Mesendoderm (in vitro differentiated cells): ENCODE results near the gene ADCY9.
"Not testable (repeated sequence)": the region's sequence is repeated elsewhere in the genome, so short reads cannot be mapped to it uniquely, and the experiment has no call there.

Experiments
- DNase-seq: peaks from one replicate; pipeline ENCODE4 v3.0.0; 2013
- H2AK5ac ChIP-seq: 2 replicates; pipeline ENCODE4 v1.6.1; 2013; ENCODE audit warnings: low read length, inconsistent platforms
- H2BK120ac ChIP-seq: 2 replicates; pipeline ENCODE4 v1.6.1; 2013; ENCODE audit warnings: low read depth, mild to moderate bottlenecking, low read length, moderate library complexity, mixed read lengths
- H2BK15ac ChIP-seq: replicated peaks from 2 replicates; pipeline ENCODE4 v1.6.1; 2013; ENCODE audit warnings: low read depth, mild to moderate bottlenecking, moderate library complexity
- H2BK5ac ChIP-seq: 2 replicates; pipeline ENCODE4 v1.6.1; 2013; ENCODE audit warnings: low read length, inconsistent platforms
- H3K18ac ChIP-seq: 2 replicates; pipeline ENCODE4 v1.6.1; 2013; ENCODE audit warnings: mild to moderate bottlenecking, low read length, mixed read lengths
- H3K23ac ChIP-seq: one replicate; pipeline ENCODE4 v1.6.1; 2013; ENCODE audit warnings: low read length
- H3K27ac ChIP-seq: 2 replicates; pipeline ENCODE4 v1.5.1; 2013; ENCODE audit warnings: low read depth, mild to moderate bottlenecking, inconsistent platforms, low read length, moderate library complexity
- H3K27me3 ChIP-seq: 2 replicates; pipeline ENCODE4 v1.6.1; 2013; ENCODE audit warnings: low read length, control low read depth, mild to moderate bottlenecking, inconsistent platforms; ENCODE audit not compliant: insufficient read depth, poor library complexity
- H3K36me3 ChIP-seq: 2 replicates; pipeline ENCODE4 v1.6.1; 2013; ENCODE audit warnings: low read length, inconsistent platforms; ENCODE audit not compliant: control insufficient read depth, insufficient read depth
- H3K4ac ChIP-seq: one replicate; pipeline ENCODE4 v1.6.1; 2013; ENCODE audit warnings: low read depth, mild to moderate bottlenecking, low read length, moderate library complexity
- H3K4me1 ChIP-seq: 2 replicates; pipeline ENCODE4 v1.6.1; 2013; ENCODE audit warnings: low read depth, low read length, inconsistent platforms; ENCODE audit not compliant: control insufficient read depth
- H3K4me2 ChIP-seq: 2 replicates; pipeline ENCODE4 v1.6.1; 2013; ENCODE audit warnings: low read length
- H3K4me3 ChIP-seq: 2 replicates; pipeline ENCODE4 v1.5.1; 2013; ENCODE audit warnings: mild to moderate bottlenecking, low read length
- H3K56ac ChIP-seq: one replicate; pipeline ENCODE4 v1.6.1; 2013; ENCODE audit warnings: low read length
- H3K79me1 ChIP-seq: 2 replicates; pipeline ENCODE4 v1.6.1; 2013; ENCODE audit warnings: low read length, inconsistent platforms
- H3K79me2 ChIP-seq: 2 replicates; pipeline ENCODE4 v1.6.1; 2013; ENCODE audit warnings: mild to moderate bottlenecking, low read length; ENCODE audit not compliant: control insufficient read depth, insufficient read depth
- H3K9ac ChIP-seq: 2 replicates; pipeline ENCODE4 v1.6.1; 2013; ENCODE audit warnings: low read length, inconsistent platforms
- H4K5ac ChIP-seq: one replicate; pipeline ENCODE4 v1.6.1; 2013; ENCODE audit warnings: low read length
- H4K8ac ChIP-seq: one replicate; pipeline ENCODE4 v1.6.1; 2013; ENCODE audit warnings: low read depth, mild to moderate bottlenecking, control low read depth, low read length, moderate library complexity
- WGBS: extraction: QIAGEN DNeasy Blood & Tissue Kit; methylation state at CpG from one replicate; pipeline ENCODE4 v1.1.7; 2013; ENCODE audit warnings: low lambda C conversion rate, missing lambda C conversion rate; ENCODE audit not compliant: insufficient coverage; ENCODE audit errors: extremely low coverage; 5-methylcytosine and 5-hydroxymethylcytosine counted together

The ADCY9 gene

GRCh38 chr16:4077174-4077649, 39.0 kb downstream of the ADCY9 start:
- Histone ChIP-seq H4K5ac (no peak overlapping the region), H2BK120ac (no peak overlapping the region), H2BK15ac (no peak overlapping the region), H3K4ac (no peak overlapping the region), H3K4me2 (no peak overlapping the region), H3K27ac (no peak overlapping the region), H3K36me3 (no peaks in the 10 kb centered on the region), H4K8ac (no peak overlapping the region), H3K23ac (no peak overlapping the region), H3K4me1 (no peaks in the 10 kb centered on the region), H2AK5ac (no peak overlapping the region), H3K79me2 (no peaks in the 10 kb centered on the region), H3K27me3 (no peaks in the 10 kb centered on the region), H2BK5ac (no peak overlapping the region), H3K18ac (no peak overlapping the region), H3K4me3 (no peak overlapping the region), H3K9ac (no peak overlapping the region), H3K56ac (no peak overlapping the region), H3K79me1 (no peaks in the 10 kb centered on the region)
- WGBS = no CpG with 5 or more reads among the region's 6 CpGs
- no peak for DNase-seq

GRCh38 chr16:4075534-4075933, 40.7 kb downstream of the ADCY9 start:
- Histone ChIP-seq H3K27ac (no peak overlapping the region), H3K4me2 (no peak overlapping the region), H3K23ac (no peak overlapping the region), H2BK5ac (no peak overlapping the region), H3K4me1 (no peaks in the 10 kb centered on the region), H3K79me1 (no peaks in the 10 kb centered on the region), H4K8ac (no peak overlapping the region), H3K27me3 (no peaks in the 10 kb centered on the region), H3K56ac (no peak overlapping the region), H2BK120ac (no peak overlapping the region), H3K4ac (no peak overlapping the region), H3K9ac (no peak overlapping the region), H3K4me3 (no peak overlapping the region), H3K79me2 (no peaks in the 10 kb centered on the region), H2BK15ac (no peak overlapping the region), H2AK5ac (no peak overlapping the region), H3K36me3 (no peaks in the 10 kb centered on the region), H4K5ac (no peak overlapping the region), H3K18ac (no peak overlapping the region)
- no peak for DNase-seq
- WGBS = no CpG with 5 or more reads among the region's 7 CpGs

- not testable (repeated sequence) for H3K4ac ChIP-seq, H3K36me3 ChIP-seq, H3K18ac ChIP-seq, H3K9ac ChIP-seq, H3K79me1 ChIP-seq, H4K8ac ChIP-seq, H2BK5ac ChIP-seq, H2BK120ac ChIP-seq, H3K79me2 ChIP-seq, H4K5ac ChIP-seq, H3K27ac ChIP-seq, H3K23ac ChIP-seq, H2BK15ac ChIP-seq, H2AK5ac ChIP-seq, H3K56ac ChIP-seq, H3K4me2 ChIP-seq, H3K4me1 ChIP-seq, H3K27me3 ChIP-seq, H3K4me3 ChIP-seq
- WGBS = no CpG with 5 or more reads among the region's 9 CpGs
- peak; percentile 29 for DNase-seq
Measured at GRCh38 chr16:4073150-4073549, 43.1 kb downstream of the ADCY9 start.

GRCh38 chr16:4071686-4072561, 44.3 kb downstream of the ADCY9 start:
- Histone ChIP-seq H3K79me2 (no peaks in the 10 kb centered on the region), H3K4me2 (no peak overlapping the region), H3K4ac (no peak overlapping the region), H3K27me3 (no peaks in the 10 kb centered on the region), H3K9ac (no peak overlapping the region), H3K18ac (no peak overlapping the region), H2BK15ac (no peak overlapping the region), H3K4me1 (no peaks in the 10 kb centered on the region), H3K79me1 (no peaks in the 10 kb centered on the region), H2BK5ac (no peak overlapping the region), H4K5ac (no peak overlapping the region), H2BK120ac (no peak overlapping the region), H3K56ac (no peak overlapping the region), H3K27ac (no peak overlapping the region), H3K4me3 (no peak overlapping the region), H4K8ac (no peak overlapping the region), H3K36me3 (no peaks in the 10 kb centered on the region), H3K23ac (no peak overlapping the region), H2AK5ac (no peak overlapping the region)
- no peak for DNase-seq
- no CpG with 5 or more reads among the region's 22 CpGs for WGBS

GRCh38 chr16:4070936-4071335, 45.3 kb downstream of the ADCY9 start:
- Histone ChIP-seq H4K5ac (no peak overlapping the region), H3K9ac (no peak overlapping the region), H3K27me3 (no peaks in the 10 kb centered on the region), H2BK120ac (no peak overlapping the region), H3K36me3 (no peaks in the 10 kb centered on the region), H3K79me1 (no peaks in the 10 kb centered on the region), H2BK15ac (no peak overlapping the region), H3K4me2 (no peak overlapping the region), H2BK5ac (no peak overlapping the region), H3K4me1 (no peaks in the 10 kb centered on the region), H3K23ac (no peak overlapping the region), H3K4ac (no peak overlapping the region), H3K27ac (no peak overlapping the region), H2AK5ac (no peak overlapping the region), H3K79me2 (no peaks in the 10 kb centered on the region), H3K4me3 (no peak overlapping the region), H4K8ac (no peak overlapping the region), H3K56ac (no peak overlapping the region), H3K18ac (no peak overlapping the region)
- no CpG with 5 or more reads among the region's 10 CpGs for whole genome bisulfite sequencing
- DNase-seq = no peak
